GM19455 (cell line): ENCODE data around the gene LSM14B.
"Not testable (repeated sequence)": the region's sequence is repeated elsewhere in the genome, so short reads cannot be mapped to it uniquely, and the experiment has no call there.

Experiments used
- ATAC-seq: cut with Tn5 transposase; IDR thresholded peaks from one replicate; pipeline ENCODE4 v1.9.1; 2021; ENCODE audit not compliant: unreplicated experiment

LSM14B gene

DNA sequence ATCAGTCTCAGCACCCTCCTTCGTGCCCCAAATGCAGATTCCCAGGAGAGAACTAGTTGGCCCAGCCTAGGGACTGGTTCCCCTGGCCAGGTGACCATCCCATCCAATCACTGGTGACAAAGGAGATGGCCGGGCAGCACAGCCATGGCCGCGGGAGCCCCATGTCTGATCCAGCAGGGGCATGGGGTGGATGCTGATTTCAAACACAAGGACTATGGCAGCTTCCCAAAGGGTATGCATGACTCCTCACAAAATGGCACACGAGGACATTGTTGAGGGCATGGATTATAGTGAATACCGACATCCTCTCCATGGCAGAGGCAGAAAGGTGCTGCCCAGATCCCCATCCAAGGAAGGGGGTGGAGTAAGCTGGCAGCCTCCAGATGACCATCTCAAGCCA is 9.9 kb upstream of the LSM14B start:
- no peak for ATAC-seq

DNA sequence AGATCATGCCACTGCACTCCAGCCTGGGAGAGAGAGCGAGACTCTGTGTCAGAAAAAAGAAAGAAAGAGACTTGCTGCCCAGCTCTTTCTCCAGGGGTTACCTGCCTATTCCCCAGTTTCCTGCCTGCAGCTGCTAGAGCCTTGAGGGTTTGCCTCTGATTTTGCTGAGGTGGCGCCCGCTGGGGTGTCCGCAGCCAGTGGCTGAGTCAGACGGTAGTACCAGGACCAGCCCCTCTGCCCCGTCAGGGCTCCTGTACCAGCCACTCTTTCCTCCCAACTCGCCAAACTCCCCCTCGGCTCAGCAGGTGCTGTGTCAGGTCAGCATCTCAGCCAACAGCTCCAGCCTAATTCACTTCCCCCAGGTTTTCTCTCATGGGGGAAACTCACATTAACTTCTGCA is 7.4 kb upstream of the LSM14B start:
- no peak for ATAC-seq

DNA sequence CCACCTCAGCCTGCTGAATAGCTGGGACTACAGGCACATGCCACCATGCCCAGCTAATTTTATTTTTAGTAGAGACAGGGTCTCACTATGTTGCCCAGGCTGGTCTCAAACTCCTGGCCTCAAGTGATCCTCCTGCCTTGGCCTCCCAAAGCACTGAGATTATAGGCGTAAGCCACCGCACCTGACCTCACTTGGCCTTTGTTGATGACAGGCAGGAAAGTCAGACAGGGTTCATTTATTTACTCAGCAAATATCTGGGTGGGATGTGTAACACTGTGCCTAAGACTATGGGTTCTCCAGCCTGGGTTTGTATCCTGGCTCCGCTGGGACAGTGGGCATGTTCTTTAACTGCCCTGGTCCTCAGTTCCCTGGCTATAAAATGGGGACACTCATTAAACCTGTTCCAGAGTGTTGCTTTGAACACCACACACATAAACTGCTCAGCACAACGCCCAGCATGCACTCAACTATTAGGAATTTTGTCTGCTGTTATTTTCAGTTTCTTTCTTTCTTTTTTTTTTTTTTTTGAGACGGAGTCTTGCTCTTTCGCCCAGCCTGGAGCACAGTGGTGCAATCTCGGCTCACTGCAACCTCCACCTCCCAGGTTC is 6.4 kb upstream of the LSM14B start:
- not testable (repeated sequence) for ATAC-seq

DNA sequence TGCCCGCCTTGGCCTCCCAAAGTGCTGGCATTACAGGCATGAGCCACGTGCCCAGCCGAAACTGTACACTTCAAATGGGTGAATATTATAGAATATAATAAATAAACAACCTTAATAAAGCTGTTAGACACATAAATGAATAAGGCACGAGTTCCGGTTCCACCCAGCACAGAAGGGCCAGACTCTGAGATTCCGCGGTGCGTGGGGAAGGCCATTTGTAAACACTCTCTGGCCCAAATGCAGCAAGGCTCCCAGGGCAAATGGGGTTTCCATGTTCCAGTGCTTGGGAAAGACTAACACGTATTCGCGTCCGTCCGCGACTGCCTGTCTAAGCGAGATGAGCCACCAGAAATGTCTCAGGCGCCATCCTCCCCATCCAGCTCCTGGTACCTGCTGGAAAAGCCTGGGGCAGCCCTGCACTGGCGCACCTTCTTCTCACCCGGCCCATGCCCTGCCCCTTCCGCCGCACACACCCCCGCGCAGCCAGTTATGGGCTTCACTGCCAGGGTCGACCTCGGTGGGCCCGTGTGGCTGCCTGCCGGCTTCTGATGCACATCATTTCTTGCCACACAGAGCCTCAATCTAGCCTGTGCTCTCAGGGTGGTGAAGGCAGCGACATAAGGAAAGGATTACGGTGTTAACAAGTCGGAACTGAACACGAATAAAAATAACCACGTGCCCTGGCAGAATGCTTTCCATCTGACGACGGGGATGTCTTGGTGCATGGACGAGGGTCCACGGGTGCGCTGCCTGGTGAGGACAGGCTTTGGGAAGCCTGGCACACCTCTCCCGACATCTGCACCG is 5.5 kb upstream of the LSM14B start:
- ATAC-seq, result no peak

DNA sequence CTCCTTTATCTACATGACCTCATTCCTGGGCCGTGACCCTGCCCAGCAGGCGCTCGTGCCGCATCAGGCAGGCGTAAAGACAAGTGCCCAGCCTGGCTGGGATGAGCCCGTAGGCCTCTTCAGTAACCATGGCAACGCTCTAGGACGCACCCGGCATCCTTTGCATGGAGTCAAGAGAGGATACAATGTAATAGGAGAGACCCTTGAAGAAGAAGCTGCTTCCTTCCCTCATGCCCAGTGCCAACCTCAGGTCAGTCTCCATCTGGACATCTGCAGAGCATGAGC is 5.0 kb upstream of the LSM14B start:
- no peak for ATAC-seq

DNA sequence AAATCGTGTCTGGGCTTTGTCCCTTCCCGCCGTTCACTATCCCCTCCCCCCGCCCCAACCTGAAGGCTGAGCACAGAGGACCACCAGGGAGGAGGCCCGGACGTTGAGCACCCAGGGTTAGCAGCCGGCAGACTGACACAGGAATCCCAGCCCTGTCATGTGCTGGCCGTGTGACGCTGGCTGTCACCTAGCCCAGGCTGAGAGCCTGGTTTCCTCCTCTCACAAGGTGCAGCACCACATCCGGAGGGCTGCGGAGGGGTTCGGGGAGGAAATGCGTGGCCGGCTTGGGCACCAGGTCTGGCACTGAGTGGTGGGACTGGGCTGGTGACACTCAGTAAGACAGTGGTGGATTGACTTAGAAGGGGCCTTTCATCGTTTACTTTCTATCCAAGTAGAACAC is 4.6 kb upstream of the LSM14B start:
- ATAC-seq, result no peak

DNA sequence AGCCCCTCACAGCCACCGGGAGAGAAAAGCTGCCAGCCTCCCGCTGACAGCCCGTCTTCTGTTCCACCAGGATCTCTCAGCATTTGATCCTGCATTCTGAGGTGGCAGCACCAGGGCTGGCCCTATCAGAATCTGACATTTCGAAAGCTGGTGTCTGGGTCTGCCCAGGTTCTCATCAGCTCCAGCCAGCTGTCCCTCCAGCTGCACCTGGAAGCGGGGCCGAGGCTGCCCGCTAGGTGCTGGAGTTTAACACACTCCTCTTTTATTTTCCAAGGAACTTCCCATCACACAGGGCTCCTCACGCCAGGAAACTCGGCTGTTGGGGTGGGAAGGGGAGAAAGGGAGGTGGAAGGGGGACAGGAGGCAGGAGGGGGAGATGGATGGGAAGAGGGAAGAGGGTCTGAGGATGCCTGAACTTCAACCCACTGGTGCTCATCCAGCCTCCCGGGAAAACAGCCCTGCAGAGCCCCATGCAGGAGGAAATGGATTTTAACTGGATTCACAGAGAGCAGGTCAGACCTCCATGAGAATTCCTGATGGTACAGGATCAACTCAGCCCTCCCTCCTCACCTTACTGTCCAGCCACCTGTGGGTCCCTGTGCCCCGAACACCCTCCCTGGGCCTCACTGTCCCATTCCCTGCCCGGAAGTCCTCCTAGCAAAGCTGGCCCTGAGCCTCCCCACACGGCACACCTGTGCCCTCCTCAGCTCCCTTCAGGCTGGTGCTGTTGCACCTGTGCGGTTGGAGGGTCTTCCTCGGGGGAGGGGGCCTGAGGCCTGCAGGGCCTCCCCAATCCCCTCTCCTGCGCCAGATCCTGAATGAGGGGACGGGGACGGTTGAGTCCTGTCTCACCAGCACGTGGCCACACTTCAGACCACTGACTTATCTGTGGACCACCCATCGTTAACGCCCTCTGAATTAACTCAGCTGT is 3.9 kb upstream of the LSM14B start:
- ATAC-seq, result no peak

DNA sequence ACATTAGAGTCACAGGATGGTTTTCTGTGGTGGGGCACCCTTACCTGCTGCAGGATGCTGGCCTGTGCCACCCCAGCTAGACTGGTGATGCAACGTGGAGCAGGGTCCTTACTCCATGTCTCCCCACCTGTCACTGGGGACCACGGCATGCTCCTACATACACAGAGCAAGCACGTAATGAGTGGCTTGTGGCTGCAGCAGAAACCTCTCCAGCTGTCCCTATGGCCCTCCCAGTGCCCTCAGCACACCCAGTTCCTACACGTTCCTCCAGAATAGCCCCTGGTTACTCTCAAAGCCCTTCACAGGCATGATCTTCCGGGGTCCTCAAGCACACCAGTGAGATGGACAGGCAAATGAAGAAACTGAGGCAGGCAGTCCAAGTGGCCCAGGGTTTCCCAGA is 3.2 kb upstream of the LSM14B start:
- ATAC-seq, result no peak

DNA sequence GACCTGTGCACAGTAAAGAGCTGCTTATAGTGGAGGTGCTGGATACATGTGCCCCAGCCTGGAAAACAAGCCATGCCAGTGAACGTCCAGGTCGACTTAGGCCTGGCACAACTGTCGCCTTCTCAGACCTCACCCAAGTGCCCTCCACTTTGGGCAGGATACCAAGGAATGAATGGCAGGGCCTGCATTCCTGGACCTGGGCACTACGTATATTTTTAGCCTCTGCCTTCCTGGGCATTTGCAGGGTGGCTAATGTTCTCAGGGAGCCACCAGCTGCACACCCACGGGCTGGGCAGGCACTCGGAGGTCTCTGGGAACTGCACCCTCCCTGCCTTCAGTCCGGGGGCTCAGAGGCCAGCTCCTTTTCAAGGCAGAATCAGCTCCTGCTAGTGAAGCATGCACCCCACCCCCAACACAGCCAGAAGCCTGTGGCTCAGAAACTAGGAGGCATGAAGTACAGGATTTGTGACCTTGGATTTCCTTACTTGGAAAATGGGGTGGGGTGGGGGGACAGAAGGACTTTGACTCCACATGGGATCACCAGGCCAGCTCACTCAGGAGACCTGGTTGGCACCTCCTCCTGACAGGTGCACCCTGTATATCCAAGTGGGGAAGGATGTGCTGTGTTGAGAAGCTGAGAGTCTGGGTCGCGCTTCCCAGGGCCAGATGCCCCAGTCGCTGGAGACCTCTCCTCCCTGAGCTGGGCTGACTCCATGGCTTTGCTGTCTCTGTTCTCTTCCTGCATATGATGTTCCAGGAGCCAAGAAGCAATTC is 2.5 kb upstream of the LSM14B start:
- no peak for ATAC-seq

DNA sequence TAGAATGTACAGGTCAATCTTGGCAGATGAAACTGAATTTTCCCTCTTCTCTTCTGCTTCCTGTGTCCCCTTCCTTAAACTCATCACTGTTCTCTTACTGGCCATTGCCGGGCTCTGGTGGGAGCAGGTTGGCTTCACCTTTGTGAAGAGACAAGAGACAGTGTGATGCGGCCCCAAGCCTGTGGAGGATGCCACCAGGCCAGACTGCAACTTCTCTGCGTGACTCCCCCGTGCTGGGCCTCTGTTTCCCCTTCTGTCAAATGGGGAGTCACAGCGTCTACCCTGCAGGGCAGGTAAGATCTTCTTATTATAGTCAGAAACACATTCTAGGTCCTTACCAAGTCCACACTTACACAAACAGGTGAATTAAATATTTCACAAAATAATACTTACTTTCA is 1.9 kb upstream of the LSM14B start:
- no peak for ATAC-seq

DNA sequence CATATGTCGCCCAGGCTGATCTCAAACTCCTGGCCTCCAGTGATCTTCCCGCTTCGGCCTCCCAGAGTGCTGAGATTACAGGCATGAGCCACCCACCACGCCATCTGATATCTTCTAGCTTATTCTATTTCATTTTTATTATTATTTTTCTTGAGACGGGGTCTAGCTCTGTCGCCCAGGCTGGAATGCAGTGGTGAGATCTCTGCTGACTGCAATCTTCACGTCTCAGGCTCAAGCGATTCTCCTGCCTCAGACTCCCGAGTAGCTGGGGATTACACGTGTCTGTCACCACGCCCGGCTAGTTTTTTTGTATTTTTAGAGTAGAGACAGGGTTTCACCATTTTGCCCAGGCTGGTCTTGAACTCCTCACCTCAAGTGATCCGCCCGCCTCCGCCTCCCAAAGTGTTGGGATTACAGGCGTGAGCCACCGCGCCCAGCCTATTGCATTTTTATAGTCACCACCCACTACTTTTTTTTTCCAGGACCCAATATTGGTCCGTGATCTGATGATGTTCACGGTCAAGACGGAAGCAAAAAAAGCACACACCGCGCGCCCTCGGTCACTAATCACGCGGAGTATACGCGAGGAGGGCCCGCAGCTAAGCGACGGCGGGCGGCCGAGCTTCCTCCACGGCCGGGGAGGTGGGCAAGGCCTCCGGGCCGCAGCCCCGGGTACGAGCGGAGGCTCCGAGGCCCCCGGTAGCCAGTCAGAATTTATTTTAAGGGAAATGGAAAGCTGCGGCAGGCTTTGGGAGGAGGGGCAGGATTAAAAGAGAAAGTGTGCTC is 1.1 kb upstream of the LSM14B start:
- ATAC-seq, result peak; percentile 20

DNA sequence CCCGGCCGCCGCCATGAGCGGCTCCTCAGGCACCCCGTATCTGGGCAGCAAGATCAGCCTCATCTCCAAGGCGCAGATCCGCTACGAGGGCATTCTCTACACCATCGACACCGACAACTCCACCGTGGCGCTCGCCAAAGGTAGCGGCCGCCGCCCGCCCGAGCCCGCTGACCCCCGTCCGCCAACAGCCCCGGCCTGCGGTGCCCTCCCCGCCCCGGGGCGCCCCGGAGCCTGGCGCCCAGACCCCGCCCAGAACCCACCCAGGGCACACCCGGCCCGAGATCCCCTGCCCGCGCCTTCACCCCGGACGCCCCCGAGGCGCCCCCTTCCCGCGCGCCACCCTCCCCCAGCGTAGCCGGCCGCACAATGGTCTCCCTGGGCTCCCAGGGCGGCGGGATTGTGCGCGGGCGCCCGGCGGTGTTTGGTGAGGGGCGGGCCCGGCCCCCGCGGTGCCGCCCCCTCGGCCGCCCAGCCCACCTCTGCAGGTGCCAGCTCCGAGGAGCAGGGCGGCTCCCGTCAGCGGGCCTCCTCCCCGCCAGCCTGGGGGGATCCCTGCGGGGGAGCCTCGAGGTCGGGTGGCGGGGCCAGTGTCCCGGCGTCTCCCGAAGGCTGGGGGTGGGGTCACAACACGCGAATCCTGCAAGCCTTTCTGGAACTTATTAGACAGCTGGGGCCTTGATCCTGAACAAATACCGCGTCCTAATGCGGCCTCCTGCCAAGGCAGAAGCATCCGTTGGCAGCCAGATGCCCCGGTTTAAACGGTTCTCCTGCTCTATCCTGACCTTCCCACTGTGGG is 577 bp downstream of the LSM14B start:
- peak; percentile 18 for ATAC-seq

DNA sequence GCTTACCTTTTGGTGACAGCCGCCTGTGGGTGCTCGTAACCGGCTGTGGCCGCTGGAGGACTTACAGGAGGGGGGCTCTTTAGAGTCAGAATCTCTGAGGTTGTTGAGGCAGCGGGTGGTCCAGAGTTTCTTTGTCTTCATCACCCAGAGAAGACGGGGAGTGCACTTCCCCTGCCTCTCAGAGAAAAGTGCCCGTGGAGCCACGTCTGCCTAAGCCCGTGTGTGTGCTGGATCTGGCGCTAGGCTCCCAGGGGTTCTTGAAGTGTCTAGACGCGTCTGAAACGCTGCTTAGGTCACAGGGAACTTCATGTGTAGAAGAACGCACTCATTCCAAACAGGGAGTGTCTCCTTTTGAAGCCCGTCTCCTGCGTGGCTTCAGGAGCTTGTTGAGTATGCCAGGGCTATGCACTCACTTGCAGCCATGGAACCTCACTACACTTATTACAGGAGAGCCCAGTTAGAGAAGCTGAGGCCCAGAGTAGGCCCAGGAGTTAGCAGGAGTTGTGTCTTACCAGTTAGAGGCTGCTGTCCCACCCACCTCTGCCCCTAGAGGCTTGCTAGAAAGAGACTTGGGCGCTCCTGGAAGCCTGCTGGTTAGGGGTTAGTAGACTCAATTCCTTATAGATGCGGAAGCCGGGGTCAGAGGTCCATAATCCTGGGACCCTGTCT is 1.3 kb downstream of the LSM14B start:
- no peak for ATAC-seq

DNA sequence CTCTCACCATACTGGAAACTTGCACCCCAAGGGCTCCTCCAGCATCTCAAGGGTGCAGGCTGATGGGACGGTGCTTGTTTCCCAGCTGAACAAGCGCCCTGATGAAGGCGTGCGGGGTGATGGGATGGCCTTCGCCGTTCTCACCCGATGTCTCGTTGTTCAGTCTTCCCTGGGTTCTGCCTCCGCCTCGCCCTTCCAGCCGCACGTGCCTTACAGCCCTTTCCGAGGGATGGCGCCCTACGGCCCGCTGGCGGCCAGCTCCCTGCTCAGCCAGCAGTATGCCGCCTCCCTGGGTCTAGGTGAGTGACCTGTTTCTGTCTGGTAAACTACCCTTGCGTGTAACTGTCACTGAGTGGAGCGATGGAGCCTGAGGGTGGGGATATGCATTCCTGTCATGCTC is 3.9 kb downstream of the LSM14B start:
- ATAC-seq, result no peak

DNA sequence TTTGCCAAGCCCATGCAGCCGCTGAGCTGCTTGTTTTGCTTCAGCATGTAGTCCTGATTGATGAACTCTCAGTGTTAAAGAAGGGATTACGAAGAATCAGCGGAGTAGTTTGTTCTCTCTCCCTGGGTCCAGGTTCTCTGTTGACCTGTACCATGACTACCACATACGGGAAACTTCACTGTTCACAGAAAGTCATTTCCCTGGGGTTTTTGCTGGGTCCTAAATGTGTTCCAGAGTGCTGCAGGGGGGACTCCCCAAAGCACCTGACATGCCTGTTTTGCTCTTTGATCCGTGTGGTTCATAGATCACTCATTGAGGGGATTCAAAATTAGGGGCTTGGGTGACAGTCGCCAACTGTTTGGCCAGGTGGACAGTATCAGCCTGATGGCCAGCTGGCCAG is 5.5 kb downstream of the LSM14B start:
- ATAC-seq, result no peak

DNA sequence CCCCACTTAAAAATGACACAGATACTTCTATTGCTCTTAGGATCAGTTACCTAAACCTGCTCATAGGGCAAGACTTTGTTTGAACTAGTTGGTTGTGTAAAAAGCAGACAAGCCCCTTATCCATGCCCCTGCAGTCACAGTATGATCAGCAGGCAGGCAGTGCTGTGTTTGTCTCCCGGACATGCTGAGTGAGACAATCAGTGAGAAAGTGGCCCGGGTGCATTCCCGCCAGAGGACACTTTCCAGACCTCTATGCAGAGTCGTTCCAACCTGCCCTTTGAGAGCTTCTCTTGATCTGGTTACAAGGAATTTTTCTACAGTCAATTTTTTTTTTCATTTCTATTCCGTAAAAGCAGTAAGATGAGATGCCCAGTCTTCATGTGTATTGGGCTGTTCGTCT is 6.2 kb downstream of the LSM14B start:
- no peak for ATAC-seq

DNA sequence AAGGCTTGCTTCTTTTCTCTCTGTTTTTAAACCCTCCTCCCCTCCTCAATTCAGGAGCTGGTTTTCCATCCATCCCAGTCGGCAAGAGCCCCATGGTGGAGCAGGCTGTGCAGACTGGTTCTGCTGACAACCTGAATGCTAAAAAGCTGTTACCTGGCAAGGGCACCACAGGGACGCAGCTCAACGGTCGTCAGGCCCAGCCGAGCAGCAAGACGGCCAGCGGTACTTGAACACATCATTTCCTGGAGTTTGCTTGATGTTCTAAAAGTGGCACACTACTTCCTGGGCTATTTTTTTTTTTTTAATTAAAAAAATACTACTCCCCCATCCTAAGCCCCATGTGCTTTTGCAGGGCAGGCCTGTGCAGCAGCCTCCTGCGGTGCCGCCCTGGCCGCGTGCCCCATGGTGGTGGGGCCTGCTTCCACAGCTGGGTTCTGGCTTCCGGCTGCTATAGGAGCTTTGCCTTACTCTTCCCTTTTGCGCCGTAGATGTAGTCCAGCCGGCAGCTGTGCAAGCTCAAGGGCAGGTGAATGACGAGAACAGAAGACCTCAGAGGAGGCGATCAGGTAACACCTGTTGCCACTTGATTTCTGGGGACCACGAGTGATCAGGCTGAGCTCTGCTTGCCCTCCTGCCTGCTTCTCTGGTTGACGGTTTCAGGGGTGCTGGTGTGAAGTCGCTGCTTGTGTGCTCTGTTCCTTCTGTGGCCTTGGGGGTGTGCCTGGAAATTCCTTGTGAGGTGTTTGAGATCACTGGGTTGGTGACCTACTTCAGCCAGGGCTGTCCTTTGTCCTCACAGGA is 7.7 kb downstream of the LSM14B start:
- ATAC-seq, result no peak

DNA sequence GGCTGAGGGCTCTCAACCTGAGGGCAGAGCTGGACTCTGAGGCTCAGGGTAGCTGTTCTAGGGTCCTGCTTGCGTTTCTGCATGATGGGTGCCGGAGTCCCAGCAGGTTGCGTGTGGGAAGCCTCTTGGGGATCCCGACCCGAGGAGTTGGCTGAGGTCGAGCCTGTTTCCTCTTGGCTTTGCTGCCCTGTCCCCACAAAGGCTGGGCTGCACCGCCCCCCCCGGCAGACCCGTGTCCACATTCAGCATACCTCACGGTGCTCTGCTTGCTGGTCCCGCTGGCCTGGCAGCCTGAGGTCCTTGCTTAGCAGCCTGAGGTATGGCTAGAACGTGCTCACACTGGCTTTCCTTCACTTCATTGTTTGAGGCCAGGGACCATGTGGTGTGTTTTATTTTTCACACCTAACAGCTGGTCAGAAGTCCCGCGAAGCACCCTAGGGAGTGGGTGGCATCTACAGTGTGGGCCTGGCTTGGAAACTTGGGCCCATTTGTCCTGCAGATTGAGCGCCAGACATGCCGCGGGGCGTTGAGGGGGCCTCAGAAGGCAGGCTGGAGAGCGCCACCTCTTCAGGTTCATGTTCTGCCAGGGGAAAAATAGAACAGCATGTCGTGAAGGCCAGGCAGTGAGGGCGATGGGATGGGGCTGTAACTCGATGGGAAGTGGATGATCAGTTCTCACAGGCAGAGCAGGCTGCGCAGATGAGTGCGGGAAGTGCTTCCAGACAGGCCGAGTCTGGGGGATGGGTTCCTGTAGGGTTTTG is 9.5 kb downstream of the LSM14B start:
- ATAC-seq, result no peak
